Mononuclear cell (primary cell): ENCODE data around the gene BANP. TPM values are rescaled to one million over a fixed set of nuclear protein-coding genes. Genes with fewer than 3 reads are reported as not detected.

Source experiments
- H3K27me3 ChIP-seq: 2 replicates; pipeline ENCODE4 v1.6.0; 2011; ENCODE audit warnings: low read length, control low read depth; ENCODE audit not compliant: insufficient read depth
- H3K4me1 ChIP-seq: 2 replicates; pipeline ENCODE4 v1.5.1; 2011; ENCODE audit warnings: mild to moderate bottlenecking, low read length, control low read depth; ENCODE audit not compliant: insufficient read depth
- H3K4me3 ChIP-seq: 2 replicates; pipeline ENCODE4 v1.5.1; 2011; ENCODE audit warnings: mild to moderate bottlenecking, low read length, moderate library complexity
- H3K9me3 ChIP-seq: 2 replicates; pipeline ENCODE4 v1.5.1; 2011; ENCODE audit warnings: low read depth, mild to moderate bottlenecking, control low read depth, low read length
- total RNA-seq: library from RNA; depleted of rRNA; stranded (reverse); fragments of >200 nt; gene quantifications from one replicate; pipeline ENCODE4 v1.2.3, GENCODE V29; 2012

BANP gene
- total RNA-seq, 1 donor, result 71.8 TPM

- Histone ChIP-seq H3K4me3 (no peak overlapping the region), H3K4me1 (no peaks in the 10 kb centered on the region), H3K9me3 (no peaks in the 10 kb centered on the region), H3K27me3 (no peaks in the 10 kb centered on the region)
These were observed 106.4 kb downstream of the BANP start for GRCh38 chr16:88057656-88058055.

DNA sequence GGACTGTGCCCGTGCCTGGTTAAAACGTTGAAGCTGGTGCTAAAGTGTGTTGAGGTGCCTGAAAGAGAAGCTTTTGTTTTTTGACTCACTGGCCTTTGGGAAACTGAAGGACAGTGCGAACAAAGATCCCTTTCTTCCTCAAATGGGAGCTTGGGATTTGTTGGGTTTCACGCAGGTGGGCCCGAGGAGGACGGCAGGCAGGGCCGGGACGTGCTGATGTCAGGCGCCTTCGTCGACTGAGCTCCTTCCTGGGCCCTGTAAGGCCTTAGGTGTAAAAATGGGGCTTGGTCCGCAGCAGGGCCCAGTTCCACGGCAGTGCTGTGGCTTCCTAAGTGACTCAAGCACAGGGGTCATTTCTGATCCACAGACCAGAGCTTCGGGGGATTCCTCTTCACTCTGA lies 106.9 kb downstream of the BANP start:
- Histone ChIP-seq H3K4me1 (no peaks in the 10 kb centered on the region), H3K4me3 (no peak overlapping the region), H3K9me3 (no peaks in the 10 kb centered on the region), H3K27me3 (no peaks in the 10 kb centered on the region)

- no peaks in the 10 kb centered on the region for H3K4me1 ChIP-seq
- no peaks in the 10 kb centered on the region for H3K9me3 ChIP-seq
- H3K4me3 ChIP-seq, result no peak overlapping the region
- no peaks in the 10 kb centered on the region for H3K27me3 ChIP-seq
These were observed 107.6 kb downstream of the BANP start for GRCh38 chr16:88058817-88059216.

DNA sequence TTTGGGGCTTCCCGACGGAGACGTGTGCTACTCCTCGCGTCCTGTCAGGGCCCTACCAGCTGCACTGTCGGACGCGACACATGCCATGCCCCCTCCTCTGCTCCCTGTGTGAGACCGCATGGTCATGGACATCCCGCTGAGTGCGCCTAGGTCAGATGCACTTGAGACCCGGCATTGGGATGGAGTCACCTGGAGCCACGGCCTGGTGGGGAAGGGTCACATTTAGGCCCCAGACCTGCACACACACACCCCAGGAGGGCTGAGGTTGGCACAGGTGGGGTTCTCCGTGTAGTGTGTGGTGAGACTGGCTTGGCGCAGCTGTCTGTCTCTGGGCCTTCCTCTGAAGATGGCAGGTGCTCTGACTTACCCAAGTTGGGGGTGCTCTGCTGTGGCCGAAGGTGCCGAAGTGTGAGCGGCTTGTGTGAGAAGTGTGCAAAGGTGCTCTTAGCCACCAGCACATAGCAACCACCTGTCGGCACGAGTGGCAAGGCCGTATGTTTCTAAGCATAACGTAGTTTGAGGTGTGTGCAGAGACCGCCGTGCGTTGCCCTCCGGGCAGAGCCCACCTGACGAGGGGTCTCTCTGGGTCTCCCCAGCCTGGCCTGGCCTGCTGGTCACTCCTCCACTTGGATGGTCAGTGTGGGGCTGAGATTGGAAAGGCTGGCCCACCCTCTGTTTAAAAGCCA lies 108.6 kb downstream of the BANP start:
- Histone ChIP-seq H3K4me1 (no peaks in the 10 kb centered on the region), H3K4me3 (no peak overlapping the region), H3K9me3 (no peaks in the 10 kb centered on the region), H3K27me3 (no peaks in the 10 kb centered on the region)

DNA sequence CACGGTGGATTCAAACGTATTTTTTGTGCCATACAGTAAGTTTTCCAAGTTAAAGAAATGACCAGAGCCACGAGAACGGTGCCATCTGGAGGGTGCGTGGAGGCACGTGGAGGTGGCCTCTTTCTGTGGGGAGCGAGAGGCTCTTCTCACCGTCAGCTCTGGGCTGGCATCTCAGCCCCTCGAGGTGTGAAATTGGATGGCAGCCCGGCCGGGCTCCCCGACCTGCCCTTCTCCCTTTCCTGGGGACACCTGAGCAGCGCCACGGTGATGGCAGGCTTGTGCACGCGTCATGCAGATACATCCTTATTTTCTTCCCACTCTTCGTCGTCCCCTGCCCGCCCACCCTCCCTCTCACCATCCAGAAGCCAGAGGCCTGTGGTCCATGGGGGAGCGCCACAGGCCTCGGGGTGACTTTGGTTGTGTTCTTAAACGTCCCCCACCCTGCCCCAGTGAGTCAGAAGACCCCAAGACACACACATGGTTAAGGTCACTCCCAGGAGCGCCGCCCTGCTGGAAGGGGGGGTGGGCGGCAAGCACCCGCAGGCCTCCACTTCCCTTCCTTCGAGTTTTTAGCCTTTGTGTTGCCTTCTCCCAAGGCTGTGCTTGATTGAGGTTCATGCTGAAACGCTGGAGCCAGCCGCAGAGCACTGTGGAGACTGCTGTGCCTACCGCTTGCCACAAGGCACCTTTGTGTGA lies 109.4 kb downstream of the BANP start:
- H3K9me3 ChIP-seq, result no peaks in the 10 kb centered on the region
- H3K27me3 ChIP-seq, result no peaks in the 10 kb centered on the region
- no peaks in the 10 kb centered on the region for H3K4me1 ChIP-seq
- H3K4me3 ChIP-seq, result no peak overlapping the region

DNA sequence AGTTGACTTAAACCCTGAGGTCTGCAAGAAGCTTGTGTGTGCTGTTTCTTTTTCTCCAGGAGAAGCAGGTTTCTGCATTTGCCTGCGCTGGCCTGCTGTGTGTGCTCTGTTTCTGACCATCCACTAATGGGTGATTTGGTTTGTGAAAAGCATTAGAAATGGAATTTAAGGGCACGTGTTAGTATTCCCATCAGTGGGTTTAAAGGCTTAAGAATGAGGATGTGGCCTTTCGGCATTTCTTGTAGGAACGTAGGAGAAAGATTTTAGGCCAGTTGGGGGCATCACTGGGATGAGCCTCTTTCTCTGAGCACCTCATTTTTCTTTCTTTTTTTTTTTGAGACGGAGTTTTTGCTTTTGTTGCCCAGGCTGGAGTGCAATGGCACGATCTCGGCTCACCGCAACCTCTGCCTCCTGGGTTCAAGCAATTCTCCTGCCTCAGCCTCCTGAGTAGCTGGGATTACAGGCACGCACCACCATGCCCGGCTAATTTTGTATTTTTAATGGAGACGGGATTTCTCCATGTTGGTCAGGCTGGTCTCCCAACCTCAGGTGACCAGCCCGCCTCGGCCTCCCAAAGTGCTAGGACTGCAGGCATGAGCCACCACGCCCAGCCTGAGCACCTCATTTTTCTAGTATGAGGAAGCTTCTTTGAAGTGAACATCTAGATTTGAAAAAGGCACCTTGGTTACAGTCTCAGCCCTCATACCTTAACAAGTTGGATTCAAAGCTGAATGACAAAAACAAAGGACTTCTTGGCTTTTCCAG lies 110.3 kb downstream of the BANP start:
- Histone ChIP-seq H3K4me3 (no peak overlapping the region), H3K27me3 (no peaks in the 10 kb centered on the region), H3K4me1 (no peaks in the 10 kb centered on the region), H3K9me3 (no peaks in the 10 kb centered on the region)

DNA sequence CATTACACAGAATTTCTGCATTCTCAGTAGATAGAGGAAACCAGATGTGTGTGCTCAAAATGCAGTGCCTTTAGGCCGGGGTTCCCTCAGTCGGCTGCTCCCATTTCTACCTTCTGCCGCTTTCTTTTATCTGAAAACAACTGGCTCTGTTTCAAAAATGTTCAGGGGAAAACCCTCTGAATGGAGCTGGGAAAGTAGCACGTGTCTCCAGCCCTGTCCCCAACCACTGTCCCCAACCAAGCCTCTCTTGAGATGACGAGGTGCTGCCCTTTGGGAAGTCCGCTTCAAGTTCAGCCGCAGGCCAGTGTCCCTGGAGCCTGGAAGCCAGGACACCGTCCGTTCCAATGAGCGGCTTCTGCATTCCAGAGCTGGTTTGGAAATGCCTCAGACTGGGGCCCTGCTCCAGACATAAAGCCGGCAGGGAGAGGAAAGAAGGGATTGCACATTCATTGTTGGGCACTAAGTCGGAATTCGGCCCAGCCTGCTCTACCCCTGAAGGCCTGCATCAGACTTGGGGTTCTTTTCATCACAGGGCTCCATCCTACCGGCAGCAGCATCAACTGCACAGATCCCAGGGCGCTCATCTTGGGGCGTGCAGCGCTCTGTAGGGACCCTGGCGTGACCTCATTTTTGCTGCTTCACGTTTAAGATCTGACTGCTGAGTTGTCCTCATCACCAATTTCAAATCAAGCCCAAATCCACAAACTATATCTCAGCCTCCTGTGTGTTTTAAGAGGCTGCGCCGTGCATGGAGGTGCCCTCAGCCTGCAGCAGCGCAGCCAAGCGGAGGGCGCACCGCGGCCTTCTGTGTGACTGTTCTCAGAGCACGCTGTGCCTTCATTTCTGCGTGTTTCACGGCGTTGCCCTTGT lies 111.3 kb downstream of the BANP start:
- no peak overlapping the region for H3K4me3 ChIP-seq
- no peaks in the 10 kb centered on the region for H3K27me3 ChIP-seq
- H3K9me3 ChIP-seq, result no peaks in the 10 kb centered on the region
- H3K4me1 ChIP-seq, result no peaks in the 10 kb centered on the region

DNA sequence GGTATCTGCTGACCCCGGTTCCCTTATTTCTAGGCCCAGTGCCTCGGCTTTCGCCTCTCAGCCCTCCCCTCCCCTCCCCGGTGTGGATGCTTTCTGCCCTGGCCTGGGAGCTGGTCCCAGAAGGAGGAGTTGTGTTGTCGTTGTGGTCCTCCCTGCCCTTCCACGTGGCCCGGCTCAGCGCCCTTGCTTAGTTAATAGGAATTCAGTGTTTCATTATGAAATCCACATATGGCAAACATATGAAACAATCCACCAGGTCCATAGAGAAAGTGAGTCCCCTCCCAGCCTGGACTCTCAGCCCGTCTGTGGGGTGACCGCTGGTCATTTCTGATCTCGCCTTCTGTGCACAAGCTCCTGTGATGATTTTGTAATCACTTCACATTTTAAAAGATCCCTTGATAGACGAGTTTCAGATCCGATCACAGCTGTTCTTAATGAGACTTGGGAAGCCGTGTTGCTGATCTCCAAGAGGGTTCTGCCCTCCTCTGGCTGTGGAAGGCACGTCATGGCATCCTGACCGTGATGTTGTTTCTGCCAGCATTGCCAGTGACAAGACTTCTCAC lies 112.1 kb downstream of the BANP start:
- H3K4me3 ChIP-seq, result no peak overlapping the region
- H3K4me1 ChIP-seq, result peaks cover 5% of the 10 kb centered on the region
- H3K27me3 ChIP-seq, result no peaks in the 10 kb centered on the region
- no peaks in the 10 kb centered on the region for H3K9me3 ChIP-seq

DNA sequence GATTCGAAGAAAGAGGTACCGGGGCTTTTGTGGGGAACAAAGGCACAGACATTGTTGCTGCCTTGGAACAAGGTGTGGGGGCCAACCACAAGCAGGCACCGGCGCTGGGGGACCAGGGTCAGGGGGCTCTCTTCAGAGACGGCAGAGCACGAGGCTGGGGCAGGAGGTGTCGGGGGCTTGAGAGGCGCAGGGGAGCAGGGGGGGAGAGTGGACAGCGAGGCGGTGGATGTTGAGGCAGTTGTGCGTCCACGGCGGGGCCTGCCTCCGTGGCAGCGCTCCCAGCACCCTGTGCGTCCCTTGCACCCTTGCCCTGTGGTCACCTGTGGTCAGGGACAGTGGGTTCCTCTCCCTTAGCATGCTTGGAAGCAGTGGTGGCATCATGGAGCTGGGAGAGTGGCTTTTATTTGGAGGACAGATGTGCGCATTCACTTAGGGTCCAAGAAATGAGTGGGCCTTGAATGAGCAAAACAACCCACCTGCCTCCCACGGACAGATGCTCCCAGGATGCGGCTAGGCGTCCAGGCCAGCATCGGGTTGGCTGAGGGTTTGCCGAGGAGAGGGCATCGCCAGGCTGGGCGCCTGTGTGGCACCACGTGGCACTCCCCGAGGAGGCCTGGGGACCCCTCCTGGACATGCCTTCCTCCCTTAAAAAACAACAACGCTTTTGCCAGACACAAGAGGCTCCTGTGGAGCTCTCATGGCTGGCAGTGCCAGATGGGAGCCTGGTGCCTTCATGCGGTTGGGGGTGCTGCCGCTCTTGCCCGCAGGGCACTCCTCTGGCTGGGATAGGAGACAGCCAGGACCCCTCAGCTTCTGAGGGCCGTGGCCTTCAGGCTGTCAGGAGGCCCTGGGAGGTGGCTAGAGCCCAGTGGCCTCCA lies 113.0 kb downstream of the BANP start:
- H3K9me3 ChIP-seq, result no peaks in the 10 kb centered on the region
- H3K4me1 ChIP-seq, result peaks cover 9% of the 10 kb centered on the region
- no peak overlapping the region for H3K4me3 ChIP-seq
- H3K27me3 ChIP-seq, result no peaks in the 10 kb centered on the region

GRCh38 chr16:88064889-88065746 lies 113.9 kb downstream of the BANP start:
- H3K9me3 ChIP-seq, result no peaks in the 10 kb centered on the region
- no peak overlapping the region for H3K4me3 ChIP-seq
- peaks cover 14% of the 10 kb centered on the region for H3K4me1 ChIP-seq
- H3K27me3 ChIP-seq, result no peaks in the 10 kb centered on the region

- Histone ChIP-seq H3K27me3 (no peaks in the 10 kb centered on the region), H3K4me1 (peaks cover 17% of the 10 kb centered on the region), H3K9me3 (no peaks in the 10 kb centered on the region), H3K4me3 (no peak overlapping the region)
These were observed 114.5 kb downstream of the BANP start for GRCh38 chr16:88065747-88066142.

- H3K9me3 ChIP-seq, result no peaks in the 10 kb centered on the region
- no peak overlapping the region for H3K4me3 ChIP-seq
- no peaks in the 10 kb centered on the region for H3K27me3 ChIP-seq
- H3K4me1 ChIP-seq, result peaks cover 17% of the 10 kb centered on the region
These were observed 115.0 kb downstream of the BANP start for GRCh38 chr16:88066234-88066633.
